HG03442 (cell line): ENCODE data around the gene ATG16L1.

Experiments
- ATAC-seq: cut with Tn5 transposase; IDR thresholded peaks from one replicate; pipeline ENCODE4 v1.9.1; 2021; ENCODE audit warnings: mild to moderate bottlenecking, moderate library complexity; ENCODE audit not compliant: unreplicated experiment

Gene ATG16L1

DNA sequence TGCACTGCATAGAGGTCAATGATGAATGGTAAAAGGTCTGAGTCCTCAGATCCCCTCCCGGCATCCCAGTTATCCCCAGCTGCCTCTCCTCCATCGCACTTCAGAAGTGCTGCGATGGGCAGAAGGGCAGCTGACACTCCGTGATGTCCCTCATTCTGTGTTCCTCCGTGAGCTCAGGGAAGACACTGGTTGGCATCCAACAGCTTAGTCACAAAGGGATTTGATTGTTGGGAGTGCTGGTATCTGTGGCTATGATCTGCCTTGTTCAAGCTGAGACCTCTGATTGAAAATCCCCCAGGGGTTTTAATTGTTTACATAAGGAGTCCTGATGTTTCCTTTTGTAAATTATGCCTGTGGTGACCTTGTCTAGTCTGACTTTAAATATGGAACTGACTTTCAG is 37.2 kb downstream of the ATG16L1 start:
- ATAC-seq = no peak

DNA sequence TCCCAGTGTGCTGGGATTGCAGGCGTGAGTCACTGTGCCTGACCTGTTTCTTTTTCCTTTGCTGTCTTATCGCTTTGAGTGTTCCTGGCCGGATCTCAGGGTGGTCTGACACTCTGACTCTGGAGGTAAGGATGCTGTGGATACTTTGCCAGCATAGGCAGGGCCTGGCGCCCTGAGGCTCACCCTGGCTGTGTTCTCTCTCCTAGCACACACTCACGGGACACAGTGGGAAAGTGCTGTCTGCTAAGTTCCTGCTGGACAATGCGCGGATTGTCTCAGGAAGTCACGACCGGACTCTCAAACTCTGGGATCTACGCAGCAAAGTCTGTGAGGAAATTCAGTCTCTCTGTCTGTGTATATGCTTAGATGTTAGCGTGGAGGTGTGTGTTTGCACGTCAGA is 38.2 kb downstream of the ATG16L1 start:
- ATAC-seq = no peak

- ATAC-seq = no peak
These were observed 38.8 kb downstream of the ATG16L1 start for GRCh38 chr2:233290051-233290845.

- ATAC-seq = no peak
These were observed 44.4 kb downstream of the ATG16L1 start for GRCh38 chr2:233295891-233296290.

- ATAC-seq = no peak
These were observed 45.6 kb downstream of the ATG16L1 start for GRCh38 chr2:233297076-233297475.

DNA sequence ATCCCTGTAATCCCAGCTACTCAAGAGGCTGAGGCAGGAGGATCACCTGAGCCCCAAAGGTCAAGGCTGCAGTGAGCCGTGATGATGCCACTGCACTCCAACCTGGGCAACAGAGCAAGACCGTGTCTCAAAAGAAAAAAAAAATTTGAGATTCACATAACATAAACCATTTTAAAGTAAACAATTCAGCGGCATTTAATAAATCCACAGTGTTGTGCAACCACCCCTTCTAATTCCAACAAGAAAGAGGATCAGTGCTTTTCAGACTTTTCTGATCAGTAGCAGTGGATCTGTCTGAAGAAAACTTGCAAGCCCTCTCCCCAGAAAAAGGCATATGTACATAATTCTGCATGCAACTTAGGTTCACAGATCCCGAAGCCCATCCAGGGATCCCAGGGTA is 48.9 kb downstream of the ATG16L1 start:
- ATAC-seq = no peak

GRCh38 chr2:233301248-233301647 is 49.8 kb downstream of the ATG16L1 start:
- ATAC-seq = no peak

DNA sequence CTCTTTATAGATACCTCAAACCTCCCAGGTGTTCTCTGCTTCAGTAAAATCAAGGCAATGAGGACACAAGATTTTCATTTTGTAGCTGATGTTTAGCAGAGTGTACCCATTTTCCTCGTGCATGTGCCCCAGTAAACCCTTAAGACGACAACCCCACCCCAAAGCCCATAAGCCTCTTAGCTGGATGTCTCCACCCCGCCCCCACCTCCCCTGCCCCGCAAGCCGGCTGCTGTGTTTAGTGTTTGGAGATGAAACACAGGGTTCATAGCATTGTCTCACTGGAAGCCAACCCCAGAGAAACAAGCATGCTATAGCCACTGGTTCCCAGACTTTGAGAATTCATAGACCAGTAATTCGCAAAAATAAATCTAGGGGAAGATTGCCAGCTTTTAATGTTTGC is 50.3 kb downstream of the ATG16L1 start:
- ATAC-seq = no peak

GRCh38 chr2:233303252-233303651 is 51.8 kb downstream of the ATG16L1 start:
- no peak for ATAC-seq

- ATAC-seq = no peak
These were observed 56.1 kb downstream of the ATG16L1 start, which contains the start of gene SAG for GRCh38 chr2:233307565-233307964. TSS of gene SAG (plus strand) at chr2:233307816. CDS start at chr2:233309190, 1,374 bp downstream.

DNA sequence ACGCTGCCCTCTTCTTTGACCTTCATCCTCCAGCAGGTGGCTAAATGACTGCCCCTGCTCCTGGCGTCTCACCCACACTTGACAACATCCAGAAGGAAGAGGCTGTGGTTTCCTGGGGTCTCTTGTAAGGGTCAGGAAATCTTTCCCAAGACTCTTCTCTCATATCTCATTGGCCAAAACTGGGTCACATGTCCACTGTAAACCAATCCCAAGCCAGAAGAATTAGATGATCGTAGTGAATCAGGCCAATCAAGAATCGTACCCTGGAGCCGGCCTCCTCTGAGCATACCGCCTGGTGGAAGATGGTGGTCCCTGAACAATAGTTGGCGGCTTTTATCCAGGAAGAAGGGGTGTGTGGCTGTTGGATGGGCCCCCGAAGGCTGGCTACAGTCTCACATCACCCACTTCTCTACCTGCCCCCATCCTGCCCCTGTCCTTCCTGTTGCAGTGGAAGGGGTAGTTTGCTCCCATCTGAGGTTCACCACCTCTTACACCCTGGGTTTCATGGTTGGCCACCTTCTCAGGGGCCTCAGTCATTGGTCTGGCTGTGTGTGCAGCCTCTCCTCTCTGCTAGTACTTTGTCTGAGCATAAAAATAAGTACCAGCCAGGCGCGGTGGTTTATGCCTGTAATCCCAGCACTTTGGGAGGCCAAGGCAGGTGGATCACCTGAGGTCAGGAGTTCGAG is 59.9 kb downstream of the ATG16L1 start:
- ATAC-seq = no peak

DNA sequence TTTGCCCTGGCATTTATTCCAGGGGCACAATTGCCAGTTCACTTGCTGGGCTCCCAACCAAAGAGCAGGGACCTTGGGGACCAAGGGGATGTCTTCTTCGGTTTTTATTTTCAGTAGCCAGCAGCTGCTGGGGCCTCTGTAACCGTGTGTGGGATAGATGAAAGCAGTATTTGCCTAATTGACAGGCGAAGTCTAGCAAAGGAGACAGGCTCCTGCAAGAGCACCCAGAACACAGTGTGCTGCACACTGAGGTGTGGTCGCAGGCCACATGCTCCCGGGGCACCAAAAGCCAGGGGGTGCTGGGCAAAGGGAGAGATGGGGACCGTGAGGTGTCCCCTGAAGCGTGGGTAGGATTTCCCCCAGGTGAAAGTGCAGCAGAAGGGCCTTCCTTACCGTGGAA is 61.4 kb downstream of the ATG16L1 start:
- ATAC-seq = no peak

- no peak for ATAC-seq
These were observed 62.9 kb downstream of the ATG16L1 start for GRCh38 chr2:233314180-233314925.

DNA sequence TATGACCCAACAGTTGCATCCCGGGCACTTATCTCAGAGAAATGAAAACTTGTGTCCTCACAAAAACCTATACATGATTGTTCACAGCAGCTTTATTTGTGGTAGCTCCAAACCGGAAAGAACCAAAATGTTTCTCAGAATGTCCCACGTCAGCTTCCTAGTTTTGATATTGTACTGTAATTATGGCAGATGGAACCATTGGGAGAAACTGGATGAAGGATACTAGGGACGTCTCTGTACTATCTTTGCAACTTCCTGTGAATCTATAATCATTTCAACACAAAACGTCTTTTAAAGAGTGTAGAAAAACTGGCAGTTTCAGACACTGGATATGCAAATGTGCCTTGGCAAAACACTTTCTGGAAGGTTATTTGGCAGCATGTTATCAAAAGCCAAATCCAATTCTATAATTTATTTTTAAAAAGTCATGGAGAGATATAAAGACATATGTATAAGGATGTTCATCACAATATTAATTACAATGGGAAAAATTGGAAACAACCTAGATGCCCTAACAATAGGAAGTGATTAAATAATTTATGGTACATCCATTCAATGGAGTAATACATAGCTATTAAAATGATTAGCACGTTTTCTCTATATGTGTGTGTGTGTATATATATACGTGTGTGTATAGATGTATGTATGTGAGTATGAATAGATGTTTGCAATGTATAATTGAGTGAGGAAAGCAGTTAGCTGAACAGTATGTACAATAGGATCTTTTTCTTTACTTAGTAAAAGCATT is 65.9 kb downstream of the ATG16L1 start:
- no peak for ATAC-seq

DNA sequence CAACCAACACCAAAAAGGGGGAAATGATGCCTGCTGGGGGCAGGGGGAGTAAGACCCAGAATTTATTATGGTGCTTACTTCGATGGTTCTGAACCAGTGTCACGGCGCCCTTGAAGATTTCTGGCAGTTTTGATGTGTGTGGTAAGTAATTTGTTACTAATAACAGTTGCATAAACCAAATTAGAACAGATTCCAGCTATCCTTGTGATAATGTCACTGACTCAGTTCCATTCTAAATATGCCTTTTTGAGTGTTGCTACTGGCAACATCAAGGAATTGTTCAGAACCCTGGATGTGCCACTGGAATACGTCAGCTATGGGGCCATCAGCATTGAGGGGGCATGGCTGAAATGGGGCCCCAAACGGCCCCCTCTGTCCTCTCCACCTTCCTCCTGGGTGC is 67.8 kb downstream of the ATG16L1 start:
- no peak for ATAC-seq

DNA sequence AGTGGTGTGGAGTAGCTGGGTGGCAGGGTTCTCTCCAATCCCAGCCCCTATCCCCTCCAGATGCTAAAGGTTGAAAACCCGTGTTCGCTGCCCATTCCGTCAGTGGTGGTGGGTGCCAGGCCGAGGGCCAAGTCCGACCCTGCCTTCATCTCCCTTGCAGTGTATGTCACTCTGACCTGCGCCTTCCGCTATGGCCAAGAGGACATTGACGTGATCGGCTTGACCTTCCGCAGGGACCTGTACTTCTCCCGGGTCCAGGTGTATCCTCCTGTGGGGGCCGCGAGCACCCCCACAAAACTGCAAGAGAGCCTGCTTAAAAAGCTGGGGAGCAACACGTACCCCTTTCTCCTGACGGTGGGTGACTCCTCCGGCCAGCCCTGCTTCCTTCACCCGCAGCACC is 69.0 kb downstream of the ATG16L1 start:
- no peak for ATAC-seq

GRCh38 chr2:233321166-233321565 is 69.7 kb downstream of the ATG16L1 start:
- ATAC-seq = no peak

- no peak for ATAC-seq
These were observed 72.4 kb downstream of the ATG16L1 start for GRCh38 chr2:233323851-233324250.

GRCh38 chr2:233325256-233325655 is 73.8 kb downstream of the ATG16L1 start:
- no peak for ATAC-seq

DNA sequence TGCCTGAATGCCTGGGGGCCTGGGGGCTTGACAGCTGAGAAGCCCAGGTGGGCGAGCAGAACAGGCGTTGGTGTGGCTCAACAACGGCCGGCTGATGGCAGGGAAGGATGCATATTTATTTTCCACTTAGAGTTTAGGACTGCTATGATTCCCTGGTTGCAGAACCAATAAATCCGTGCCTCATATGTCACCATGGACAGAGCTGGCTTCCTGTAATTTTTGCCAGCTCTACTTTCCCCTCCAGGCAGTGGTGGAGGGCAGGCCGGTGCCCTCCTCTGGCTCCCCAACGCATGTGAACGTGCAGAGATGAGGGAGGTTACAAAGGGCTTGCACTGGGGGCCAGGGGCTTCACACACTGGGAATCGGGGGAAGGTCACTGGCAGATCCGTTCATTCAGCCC is 74.3 kb downstream of the ATG16L1 start:
- no peak for ATAC-seq

- no peak for ATAC-seq
These were observed 75.0 kb downstream of the ATG16L1 start for GRCh38 chr2:233326500-233326899.
